ENCODE measurements around the gene MT1B.
"Not testable (repeated sequence)": the region's sequence is repeated elsewhere in the genome, so short reads cannot be mapped to it uniquely, and the experiment has no call there.

The MT1B gene

DNA sequence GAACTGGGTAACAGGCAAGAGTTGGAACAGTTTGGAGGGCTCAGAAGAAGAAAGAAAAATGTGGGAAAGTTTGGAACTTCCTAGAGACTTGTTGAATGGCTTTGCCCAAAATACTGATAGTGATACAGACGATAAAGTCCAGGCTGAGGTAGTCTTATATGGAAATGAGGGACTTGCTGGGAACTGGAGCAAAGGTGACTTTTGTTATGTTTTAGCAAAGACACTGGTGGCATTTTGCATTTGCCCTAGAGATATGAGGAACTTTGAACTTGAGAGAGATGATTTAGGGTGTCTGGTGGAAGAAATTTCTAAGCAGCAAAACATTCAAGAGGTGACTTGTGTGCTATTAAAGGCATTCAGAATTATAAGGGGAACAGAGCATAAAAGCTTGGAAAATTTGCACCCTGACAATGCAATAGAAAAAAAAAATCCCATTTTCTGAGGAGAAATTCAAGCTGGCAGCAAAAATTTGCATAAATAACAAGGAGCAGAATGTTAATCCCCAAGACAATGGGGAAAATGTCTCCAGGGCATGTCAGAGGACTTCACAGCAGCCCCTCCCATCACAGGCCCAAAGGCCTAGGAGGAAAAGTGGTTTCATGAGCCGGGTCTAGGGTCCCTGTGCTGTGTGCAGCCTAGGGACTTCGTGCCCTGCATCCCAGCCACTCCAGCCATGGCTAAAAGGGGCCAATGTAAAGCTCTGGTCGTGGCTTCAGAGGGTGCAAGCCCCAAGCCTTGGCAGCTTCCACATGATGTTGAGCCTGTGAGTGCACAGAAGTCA is 29.8 kb upstream of the MT1B start:
- DNase-seq = not testable (repeated sequence)

DNA sequence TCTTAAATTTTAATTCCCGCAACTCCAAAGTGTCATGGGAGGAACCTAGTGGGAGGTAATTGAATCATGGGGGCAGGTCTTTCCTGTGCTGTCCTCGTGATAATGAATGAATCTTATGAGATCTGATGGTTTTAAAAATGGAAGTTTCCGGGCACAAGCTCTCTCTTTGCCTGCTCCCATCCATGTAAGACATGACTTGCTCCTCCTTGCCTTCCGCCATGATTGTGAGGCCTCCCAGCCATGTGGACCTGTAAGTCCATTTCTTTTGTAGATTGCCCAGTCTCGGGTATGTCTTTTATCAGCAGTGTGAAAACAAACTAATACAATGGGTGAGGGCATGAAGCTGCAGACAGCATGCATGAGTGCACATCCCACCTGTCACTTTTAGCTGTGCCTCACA is 28.5 kb upstream of the MT1B start:
- not testable (repeated sequence) for DNase-seq

DNA sequence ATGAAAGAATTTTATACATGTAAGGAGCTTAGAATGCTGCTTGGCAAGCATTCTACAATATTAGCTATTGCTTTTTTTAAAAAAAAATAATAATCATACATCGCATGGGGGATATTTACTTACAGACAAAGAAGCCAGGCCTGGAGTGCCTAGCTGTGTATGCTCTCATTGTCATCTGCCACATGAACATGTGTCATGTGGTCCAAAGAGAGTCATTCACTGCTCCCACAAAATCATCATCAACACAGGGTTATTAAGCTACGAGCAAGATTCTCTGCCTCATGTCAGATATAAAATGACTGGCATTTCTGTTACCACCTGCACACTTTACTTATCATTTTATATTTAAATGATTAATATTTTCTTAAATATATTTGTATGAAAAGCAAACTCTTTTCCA is 28.0 kb upstream of the MT1B start:
- no peak for DNase-seq

DNA sequence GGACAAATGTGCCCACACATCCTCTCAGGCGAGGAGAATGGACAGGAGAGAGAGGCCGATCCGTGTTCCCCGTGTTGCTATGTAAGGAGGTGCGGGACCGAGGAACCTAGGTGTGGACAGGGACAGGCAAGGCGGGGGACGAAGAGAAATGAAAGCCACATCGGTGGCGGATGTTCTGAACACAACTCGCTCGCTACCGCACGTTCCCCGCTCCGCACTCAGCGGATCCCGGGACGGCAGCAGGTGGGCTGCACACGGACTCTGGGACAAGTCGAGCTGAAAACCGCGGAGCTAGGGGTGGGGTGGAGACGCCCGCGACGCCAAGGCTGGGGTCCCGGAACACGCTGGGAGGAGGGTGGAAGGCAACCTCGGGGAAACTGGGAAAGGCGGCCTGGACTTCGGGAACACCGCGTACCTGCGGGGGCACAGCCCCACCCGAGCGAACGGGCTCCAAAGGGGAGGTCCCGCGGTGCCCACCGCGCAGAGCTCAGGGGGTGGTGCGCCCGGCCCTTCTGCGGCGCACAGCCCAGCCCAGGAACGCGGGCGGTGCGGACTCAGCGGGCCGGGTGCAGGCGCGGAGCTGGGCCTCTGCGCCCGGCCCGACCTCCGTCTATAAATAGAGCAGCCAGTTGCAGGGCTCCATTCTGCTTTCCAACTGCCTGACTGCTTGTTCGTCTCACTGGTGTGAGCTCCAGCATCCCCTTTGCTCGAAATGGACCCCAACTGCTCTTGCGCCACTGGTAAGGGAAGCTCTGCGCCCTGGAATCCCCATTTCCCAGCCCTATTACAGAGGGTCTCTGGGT is 26.3 kb upstream of the MT1B start, which contains the start of gene MT1E:
MT1E (plus strand) TSS at position 642 of the 803 bp plus-strand sequence; CDS start at position 713, 71 bp downstream.
- DNase-seq = peak in 1 of 4 experiments; percentile 15

DNA sequence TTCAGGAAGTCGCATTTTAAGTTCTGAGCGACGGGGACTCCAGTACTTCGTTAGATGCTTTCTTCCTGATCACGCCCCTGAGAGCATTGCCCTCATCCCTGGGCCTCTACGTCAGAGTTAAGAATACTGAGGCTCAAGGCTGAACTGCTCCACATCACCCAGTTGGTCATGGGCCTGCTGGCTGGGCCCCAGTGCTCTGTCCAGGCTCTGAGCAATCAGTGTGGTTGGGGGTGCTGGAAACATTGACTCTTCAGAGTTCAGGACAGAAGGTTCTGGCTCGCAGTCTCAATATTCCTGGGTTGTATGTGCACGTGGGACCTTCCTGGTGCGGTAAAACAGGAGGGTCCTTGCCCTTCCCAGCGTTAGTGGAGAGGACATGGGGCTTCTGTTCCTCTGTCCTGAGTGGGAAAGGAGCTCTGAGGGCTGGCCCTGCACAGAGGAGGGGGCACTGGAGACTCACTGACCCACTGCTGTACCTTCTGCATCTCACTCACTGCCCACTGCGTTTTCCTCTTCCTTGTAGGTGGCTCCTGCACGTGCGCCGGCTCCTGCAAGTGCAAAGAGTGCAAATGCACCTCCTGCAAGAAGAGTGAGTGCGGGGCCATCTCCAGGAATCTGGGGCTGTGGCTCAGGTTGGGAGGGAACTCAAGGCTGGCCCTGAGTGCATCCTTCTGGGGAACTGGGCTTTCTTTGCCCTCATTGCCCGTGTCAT is 25.6 kb upstream of the MT1B start:
- DNase-seq = no peak

DNA sequence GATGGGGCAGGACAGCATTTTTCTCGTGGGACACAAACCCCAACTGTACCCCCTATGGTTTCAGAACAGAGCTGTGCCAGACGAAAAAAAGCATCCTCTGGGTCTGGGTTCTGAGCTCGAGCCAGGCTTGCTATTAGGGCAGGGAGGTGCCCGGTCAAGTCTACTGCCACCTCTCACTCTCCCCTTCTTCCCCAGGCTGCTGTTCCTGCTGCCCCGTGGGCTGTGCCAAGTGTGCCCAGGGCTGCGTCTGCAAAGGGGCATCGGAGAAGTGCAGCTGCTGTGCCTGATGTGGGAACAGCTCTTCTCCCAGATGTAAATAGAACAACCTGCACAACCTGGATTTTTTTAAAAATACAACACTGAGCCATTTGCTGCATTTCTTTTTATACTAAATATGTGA is 25.0 kb upstream of the MT1B start:
- DNase-seq = no peak

DNA sequence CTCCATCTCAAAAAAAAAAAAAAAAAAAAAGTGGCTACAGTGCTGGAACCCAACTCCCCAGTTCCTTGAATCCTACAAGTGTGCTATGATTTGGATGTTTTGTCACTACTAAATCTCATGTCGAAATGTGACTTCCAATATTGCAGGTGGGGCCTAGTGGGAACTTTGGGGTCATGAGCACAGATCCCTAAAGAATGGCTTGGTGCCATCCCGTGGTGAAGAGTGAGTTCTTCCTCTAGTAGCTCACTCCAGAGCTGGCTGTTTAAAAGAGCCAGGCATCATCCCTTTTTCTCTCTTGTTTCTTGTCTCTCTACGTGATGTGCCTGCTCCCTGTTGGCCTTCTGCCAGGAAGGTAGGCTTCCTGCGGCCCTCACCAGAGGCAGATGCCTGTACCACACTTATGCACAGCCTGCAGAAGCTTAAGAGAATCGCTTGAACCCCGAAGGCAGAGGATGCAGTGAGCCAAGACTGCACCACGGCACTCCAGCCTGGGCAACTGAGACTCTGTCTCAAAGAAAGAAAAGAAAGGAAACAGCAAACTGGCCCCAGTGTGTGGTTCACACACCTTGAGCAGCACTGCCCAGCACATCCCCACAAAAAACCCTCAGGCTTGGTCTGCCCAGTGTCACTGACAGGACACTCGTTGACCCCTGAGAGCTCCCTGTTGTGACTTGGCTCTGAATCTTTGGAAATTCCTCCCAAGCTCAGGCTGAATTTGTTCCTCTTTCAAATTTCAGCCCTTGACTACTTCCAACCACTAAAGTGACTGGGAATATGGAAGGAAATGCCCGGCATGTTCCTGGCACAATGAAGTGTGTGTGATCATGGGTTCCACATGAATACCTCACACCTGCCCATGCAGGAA is 23.0 kb upstream of the MT1B start:
- no peak for DNase-seq

DNA sequence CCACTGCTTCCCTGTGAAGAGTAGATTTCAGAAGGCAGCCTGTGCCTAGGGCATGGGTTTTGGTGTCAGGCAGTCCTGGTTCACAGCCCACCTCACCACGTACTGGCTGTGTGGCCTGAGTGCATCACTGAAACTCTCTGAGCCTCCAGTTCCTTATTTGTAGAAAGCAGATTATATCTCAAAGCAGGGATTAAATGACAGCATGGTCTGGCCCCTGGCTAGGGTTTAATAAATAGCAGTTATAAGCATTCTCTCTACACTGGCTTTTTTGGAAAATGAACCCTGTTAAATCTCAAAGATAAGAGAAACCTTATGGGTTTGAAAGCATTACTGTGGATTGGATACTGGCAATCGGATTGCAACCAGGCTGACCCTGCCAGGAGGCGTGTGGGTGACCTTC is 22.2 kb upstream of the MT1B start:
- DNase-seq = no peak

DNA sequence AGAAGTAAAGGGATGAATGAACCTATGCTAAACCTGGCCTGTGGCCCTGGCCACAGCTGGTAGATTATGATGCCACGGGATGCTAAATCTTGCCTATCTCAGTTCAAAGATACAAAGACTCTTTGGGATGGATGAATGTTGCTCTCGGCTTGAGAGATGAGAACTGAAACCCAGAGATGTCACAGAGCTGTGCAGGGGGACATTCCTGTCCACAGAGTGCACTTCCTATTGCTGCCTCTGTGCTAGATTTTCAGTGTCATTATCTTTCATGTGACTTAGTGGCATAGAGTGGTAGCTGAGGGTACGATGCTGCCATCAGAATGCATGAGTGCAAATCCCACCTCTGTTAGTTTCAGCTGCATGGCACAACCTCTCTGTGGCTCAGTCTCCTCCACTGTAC is 21.6 kb upstream of the MT1B start:
- DNase-seq = no peak

DNA sequence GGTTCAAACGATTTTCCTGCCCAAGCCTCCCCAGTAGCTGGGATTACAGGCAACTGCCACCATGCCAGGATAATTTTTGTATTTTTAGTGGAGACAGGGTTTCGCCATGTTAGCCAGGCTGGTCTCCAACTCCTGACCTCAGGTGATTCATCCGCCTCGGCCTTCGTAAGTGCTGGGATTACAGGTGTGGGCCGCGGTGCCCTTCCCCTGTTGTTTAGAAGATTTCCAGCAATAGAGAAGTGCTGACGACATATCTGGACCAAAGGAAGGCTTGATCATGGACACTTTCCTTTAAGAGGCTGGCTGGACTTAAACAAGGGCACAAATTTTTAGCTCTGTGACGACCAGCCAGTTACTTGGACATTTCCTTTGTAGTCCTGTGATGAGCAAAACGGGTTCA is 20.5 kb upstream of the MT1B start:
- no peak for DNase-seq

DNA sequence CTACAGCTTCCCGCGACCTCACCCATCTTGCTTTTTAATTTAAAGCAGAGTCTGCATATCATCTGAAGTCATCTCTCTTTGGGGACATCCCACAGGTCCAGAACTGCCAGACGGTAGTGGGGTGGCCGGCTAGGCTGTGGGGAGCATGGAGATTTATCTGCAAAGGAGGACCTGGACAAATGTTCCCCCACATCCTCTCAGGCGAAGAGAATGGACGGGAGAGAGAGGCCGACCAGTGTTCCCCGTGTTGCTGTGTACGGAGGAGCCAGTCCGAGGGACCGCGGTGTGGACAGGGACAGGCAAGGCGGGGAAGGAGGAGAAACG is 19.9 kb upstream of the MT1B start:
- no peak for DNase-seq

DNA sequence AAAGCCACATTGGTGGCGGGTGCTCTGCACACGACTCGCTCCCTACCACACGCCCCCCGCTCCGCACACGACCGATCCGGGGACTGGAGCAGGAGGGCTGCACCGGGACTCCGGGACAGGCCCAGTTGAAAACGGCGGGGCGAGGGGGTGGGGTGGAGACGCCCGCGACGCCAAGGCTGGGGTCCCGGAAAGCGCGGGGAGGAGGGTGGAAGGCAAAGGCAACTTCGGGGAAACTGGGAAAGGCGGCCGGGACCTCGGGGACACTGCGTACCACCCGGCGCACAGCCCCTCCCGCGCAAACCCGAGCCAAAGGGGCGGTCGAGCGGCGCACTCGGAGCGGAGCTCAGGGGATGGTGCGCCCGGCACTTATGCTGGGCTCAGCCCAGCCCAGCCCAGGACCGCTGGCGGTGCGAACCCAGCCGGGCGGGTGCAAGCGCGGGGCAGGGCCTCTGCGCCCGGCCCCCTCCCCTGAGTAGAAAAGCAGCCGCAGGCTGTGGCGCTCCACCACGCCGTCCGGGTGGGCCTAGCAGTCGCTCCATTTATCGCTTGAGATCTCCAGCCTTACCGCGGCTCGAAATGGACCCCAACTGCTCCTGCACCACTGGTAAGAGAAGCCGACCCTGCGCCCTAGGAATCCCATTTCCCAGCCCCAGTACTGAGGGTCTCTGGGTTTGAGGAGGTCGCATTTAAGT is 19.4 kb upstream of the MT1B start, which contains the start of gene MT1M:
MT1M (plus strand) TSS at position 504 of the 692 bp plus-strand sequence; CDS start at position 577, 73 bp downstream.
- DNase-seq = no peak

DNA sequence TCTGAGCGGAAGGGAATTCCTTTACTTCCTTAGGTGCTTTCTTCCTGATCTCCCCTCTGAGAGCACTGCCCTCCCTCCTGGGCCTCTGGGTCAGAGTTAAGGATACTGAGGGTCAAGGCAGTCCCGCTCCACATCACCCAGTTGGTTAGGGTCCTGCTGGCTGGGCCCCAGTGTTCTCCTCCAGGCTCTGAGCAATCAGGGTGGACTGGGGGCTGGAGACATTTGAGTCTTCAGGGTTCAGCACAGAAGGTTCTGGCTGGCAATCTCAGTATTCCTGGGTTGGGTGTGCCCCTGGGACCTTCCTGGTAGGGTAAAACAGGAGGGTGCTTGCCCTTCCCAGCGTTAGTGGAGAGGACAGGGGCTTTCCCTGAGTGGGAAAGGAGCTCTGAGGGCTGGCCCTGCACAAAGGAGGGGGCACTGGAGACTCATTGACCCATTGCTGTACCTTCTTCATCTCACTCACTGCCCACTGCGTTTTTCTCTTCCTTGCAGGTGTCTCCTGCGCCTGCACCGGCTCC is 18.8 kb upstream of the MT1B start:
- DNase-seq = no peak

DNA sequence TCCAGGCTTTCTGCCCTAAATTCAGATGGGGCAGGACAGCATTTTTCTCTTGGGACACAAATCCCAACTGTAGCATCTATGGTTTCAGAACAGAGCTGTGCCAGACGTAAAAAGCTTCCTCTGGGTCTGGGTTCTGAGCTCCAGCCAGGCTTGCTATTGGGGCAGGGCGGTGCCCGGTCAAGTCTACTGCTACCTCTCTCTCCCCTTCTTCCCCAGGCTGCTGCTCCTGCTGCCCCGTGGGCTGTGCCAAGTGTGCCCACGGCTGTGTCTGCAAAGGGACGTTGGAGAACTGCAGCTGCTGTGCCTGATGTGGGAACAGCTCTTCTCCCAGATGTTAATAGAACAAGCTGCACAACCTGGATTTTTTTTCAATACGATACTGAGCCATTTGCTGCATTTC is 18.2 kb upstream of the MT1B start:
- no peak for DNase-seq

DNA sequence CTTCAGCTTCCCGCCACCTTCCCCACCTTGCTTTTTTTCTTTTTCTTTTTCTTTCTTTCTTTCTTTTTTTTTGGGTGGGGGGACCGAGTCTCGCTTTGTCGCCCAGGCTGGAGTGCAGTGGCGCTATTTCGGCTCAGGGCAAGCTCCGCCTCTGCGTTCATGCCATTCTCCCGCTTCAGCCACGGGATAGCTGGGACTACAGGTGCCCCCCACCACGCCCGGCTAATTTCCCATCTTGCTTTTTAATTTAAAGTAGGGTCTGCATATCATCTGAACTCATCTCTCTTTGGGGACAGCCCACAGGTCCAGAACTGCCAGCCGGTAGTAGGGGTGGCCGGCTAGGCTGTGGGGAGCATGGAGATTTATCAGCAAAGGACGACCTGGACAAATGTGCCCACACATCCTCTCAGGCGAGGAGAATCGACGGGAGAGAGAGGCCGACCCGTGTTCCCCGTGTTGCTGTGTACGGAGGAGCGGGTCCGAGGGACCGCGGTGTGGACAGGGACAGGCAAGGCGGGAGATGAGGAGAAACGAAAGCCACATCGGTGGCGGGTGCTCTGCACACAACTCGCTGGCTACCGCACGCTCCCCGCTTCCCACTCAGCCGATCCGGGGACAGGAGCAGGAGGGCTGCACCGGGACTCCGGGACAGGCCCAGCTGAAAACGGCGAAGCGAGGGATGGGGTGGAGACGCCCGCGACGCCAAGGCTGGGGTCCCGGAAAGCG is 16.8 kb upstream of the MT1B start:
- no peak for DNase-seq

DNA sequence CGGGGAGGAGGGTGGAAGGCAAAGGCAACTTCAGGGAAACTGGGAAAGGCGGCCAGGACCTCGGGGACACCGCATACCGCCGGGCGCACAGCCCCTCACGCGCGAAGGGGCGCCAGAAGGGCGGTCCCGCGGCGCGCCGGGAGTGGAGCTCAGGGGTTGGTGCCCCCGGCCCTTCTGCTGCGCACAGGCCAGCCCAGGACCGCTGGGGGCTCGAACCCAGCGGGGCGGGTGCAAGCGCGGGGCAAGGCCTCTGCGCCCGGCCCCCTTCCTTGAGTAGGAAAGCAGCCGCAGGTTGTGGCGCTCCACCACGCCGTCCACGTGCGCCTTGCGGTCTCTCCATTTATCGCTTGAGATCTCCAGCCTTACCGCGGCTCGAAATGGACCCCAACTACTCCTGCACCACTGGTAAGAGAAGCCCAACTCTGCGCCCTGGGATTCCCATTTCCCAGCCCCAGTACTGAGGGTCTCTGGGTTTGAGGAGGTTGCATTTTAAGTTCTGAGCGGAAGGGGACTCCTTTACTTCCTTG is 16.2 kb upstream of the MT1B start:
- no peak for DNase-seq

DNA sequence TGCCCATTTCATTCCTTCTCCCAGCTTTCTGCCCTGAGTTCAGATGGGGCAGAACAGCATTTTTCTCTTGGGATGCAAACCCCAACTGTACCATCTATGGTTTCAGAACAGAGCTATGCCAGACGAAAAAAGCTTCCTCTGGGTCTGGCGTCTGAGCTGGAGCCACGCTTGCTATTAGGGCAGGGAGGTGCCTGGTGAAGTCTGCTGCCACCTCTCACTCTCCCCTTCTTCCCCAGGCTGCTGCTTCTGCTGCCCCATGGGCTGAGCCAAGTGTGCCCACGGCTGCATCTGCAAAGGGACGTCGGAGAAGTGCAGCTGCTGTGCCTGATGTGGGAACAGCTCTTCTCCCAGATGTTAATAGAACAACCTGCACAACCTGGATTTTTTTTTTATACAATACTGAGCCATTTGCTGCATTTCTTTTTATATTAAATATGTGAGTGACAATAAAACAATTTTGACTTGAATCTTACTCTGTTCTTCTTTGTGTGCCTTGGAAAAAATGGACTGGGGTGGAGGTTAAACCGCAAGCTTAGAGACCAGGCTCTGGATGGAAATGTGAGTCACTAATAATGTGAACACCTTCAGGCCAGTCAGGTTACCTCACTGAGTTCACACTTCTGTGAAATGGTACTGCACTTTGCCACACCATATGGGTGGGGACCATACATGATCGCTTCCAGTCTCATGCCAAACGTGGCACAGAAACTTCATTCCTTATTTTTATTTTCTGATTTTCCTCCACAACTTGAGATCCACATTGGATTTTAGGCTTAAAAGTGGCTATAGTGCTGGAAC is 14.9 kb upstream of the MT1B start:
- no peak for DNase-seq

DNA sequence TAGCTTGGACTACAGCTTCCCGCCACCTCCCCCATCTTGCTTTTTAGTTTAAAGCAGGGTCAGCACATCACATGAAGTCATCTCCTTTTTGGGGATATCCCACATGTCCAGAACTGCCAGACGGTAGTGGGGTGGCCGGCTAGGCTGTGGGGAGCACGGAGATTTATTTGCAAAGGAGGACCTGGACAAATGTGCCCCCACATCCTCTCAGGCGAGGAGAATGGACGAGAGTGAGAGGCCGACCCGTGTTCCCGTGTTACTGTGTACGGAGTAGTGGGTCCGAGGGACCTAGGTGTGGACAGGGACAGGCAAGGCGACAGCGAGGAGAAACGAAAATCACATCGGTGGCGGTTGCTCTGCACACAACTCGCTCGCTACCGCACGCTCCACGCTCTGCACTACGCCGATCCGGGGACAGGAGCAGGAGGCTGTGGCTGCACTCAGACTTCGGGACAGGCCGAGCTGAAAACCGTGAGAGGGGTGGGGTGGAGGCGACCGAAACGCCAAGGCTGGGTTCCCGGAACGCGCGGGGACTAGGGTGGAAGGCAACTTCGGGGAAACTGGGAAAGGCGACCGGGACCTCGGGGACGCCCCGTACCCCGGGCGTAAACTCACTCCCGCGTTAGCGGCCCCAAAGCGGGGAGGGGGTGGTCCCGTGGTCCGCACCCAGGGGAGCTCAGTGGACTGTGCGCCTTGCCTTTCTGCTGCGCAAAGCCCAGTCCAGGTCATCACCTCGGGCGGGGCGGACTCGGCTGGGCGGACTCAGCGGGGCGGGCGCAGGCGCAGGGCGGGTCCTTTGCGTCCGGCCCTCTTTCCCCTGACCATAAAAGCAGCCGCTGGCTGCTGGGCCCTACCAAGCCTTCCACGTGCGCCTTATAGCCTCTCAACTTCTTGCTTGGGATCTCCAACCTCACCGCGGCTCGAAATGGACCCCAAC is 13.6 kb upstream of the MT1B start, which contains the start of gene MT1A:
MT1A (plus strand) TSS at position 853 of the 937 bp plus-strand sequence; CDS start at position 926, 73 bp downstream.
- no peak for DNase-seq

DNA sequence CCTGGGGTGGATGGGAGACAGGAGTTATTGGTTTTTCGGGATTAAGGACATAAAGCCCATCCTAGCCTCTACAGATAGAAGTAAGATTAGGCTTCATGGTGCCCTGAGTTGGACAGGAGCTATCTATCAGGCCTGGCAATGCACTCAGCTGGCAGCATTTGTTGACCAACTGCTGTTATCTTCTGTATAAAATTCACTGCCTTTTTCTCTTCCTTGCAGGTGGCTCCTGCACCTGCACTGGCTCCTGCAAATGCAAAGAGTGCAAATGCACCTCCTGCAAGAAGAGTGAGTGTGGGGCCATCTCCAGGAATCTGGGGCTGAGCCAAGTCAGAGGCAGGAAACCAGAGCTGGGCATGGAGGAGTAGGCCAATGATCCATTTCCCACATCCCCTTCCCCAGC is 12.6 kb upstream of the MT1B start:
- DNase-seq = no peak

All from activated naive CD4-positive, alpha-beta T cell (primary cell).